IMR-90 (cell line): Measurements from ENCODE around the gene DZANK1.

Source experiments
- FOS ChIP-seq: fragments of 150-350 bp; IDR thresholded peaks from 2 replicates; pipeline ENCODE4 v1.6.1; 2016; ENCODE audit warnings: low read depth, low read length
- MAFK ChIP-seq: IDR thresholded peaks from 2 replicates; pipeline ENCODE4 v1.6.1; 2012; ENCODE audit warnings: low read depth, low read length, improper control_type of control experiment
- POLR2A ChIP-seq: IDR thresholded peaks from 2 replicates; pipeline ENCODE4 v1.6.1; 2012; ENCODE audit warnings: mild to moderate bottlenecking, low read depth, low read length
- RCOR1 ChIP-seq: IDR thresholded peaks from 2 replicates; pipeline ENCODE4 v1.6.1; 2012; ENCODE audit warnings: mild to moderate bottlenecking, low read length, improper control_type of control experiment; ENCODE audit not compliant: insufficient replicate concordance
- RFX5 ChIP-seq: IDR thresholded peaks from 2 replicates; pipeline ENCODE4 v1.8.0; 2012; ENCODE audit warnings: low read depth, mild to moderate bottlenecking, low read length, moderate library complexity
- SMC3 ChIP-seq: fragments of 150-350 bp; IDR thresholded peaks from 2 replicates; pipeline ENCODE4 v1.6.1; 2016; ENCODE audit warnings: low read depth, mild to moderate bottlenecking, antibody characterized with exemption, low read length, moderate library complexity
- TF ChIP-seq, protein P1 (sequence below): conservative IDR thresholded peaks from 2 replicates; pipeline ENCODE4 v1.5.1; 2012; ENCODE audit warnings: mild to moderate bottlenecking, low read depth, low read length, improper control_type of control experiment
- TF ChIP-seq, protein P2 (sequence below): fragments of 150-350 bp; IDR thresholded peaks from 2 replicates; pipeline ENCODE4 v1.6.1; 2017; ENCODE audit warnings: mild to moderate bottlenecking, antibody characterized with exemption, low read length, low read depth

GRCh38 chr20:18465536-18466200 lies 1.2 kb downstream of the DZANK1 start:
- TF ChIP-seq, protein P1, sequence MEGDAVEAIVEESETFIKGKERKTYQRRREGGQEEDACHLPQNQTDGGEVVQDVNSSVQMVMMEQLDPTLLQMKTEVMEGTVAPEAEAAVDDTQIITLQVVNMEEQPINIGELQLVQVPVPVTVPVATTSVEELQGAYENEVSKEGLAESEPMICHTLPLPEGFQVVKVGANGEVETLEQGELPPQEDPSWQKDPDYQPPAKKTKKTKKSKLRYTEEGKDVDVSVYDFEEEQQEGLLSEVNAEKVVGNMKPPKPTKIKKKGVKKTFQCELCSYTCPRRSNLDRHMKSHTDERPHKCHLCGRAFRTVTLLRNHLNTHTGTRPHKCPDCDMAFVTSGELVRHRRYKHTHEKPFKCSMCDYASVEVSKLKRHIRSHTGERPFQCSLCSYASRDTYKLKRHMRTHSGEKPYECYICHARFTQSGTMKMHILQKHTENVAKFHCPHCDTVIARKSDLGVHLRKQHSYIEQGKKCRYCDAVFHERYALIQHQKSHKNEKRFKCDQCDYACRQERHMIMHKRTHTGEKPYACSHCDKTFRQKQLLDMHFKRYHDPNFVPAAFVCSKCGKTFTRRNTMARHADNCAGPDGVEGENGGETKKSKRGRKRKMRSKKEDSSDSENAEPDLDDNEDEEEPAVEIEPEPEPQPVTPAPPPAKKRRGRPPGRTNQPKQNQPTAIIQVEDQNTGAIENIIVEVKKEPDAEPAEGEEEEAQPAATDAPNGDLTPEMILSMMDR: no peak
- TF ChIP-seq POLR2A: no peak
- no peak for TF ChIP-seq FOS
- no peak for TF ChIP-seq RCOR1
- TF ChIP-seq, protein P2, sequence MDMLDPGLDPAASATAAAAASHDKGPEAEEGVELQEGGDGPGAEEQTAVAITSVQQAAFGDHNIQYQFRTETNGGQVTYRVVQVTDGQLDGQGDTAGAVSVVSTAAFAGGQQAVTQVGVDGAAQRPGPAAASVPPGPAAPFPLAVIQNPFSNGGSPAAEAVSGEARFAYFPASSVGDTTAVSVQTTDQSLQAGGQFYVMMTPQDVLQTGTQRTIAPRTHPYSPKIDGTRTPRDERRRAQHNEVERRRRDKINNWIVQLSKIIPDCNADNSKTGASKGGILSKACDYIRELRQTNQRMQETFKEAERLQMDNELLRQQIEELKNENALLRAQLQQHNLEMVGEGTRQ: no peak
- no peak for TF ChIP-seq SMC3
- TF ChIP-seq MAFK: no peak
- no peak for TF ChIP-seq RFX5
